ENCODE measurements around the gene AFDN. TPM values are rescaled to one million over a fixed set of nuclear protein-coding genes. Genes with fewer than 3 reads are reported as not detected.

Gene AFDN
- total RNA-seq, 1 experiment from 2014 or later: 86.5 TPM

DNA sequence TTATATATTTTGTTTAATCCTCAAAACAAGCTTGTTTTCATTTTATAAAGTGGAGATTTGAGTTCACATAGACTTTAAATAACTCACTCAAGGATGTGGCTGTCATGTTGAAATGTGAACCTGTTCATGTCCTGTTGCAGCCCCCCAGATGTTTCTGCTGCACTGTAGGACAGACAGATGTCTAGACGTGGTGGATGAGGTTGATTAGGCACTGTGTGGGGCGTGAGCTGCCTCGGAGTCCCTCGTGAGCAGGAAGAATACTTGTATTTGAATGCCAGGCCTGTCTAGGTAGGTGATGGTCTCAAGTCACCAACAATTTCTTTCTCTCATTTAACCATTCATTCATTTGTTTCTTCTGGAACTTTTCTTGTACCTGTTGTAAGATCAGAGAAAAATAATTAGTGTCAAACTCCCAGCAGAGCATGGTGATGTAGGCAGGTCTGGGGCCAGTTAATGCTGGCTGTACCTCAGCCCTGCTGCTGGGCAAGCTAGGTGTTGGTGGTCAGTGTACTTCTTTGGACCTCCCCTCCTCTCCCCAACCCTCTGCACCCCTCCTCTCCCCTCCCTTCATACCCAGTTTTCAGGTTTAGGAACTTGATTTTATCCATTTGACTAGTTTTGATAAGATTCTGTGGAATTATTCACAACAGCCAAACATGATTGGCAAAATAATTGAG, 34.0 kb downstream of the AFDN start:
- no peak for DNase-seq (ENCODE audit: low spot score)

DNA sequence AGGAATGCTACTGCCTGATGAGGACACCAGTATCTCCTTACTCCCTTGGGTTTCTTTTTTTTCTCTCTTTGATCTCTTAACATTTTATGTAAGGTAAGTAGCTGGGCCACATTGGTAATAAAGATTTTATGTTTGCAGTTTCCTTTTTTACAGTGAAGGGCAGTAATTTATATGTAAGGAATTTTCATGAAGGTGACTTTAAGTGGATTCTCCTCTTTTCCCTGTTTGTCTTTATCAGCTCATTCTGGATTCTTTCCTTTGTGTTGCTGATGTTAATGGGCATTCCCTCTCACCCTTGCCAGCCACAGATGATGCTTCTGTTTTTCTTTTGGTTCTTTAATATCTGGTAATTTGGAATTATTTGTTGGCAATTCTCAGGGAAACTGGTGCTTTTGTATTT, 34.7 kb downstream of the AFDN start:
- DNase-seq (ENCODE audit: low spot score): no peak

DNA sequence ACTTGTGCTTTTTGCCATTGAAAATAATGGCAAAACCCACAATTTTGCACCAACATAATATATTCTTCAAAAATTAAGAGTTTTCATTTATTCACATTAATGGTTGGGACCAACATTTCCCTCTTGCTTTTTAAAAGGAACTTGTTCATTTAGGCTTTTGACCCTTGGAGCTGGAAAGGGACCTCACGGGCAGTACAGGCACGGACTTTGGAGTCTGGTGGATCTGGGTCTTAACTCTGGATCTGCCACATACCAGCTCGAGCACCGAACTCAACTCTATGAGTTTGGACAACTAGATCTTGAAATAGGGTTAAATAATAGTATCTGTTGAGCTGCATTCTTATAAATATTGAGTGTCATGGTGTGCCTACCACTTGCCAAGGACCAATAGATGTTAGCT, 37.2 kb downstream of the AFDN start:
- DNase-seq (ENCODE audit: low spot score): no peak

- no peak for DNase-seq (ENCODE audit: low spot score)
These were observed 39.9 kb downstream of the AFDN start for GRCh38 chr6:167866642-167867041.

GRCh38 chr6:167870321-167870720, 43.6 kb downstream of the AFDN start:
- no peak for DNase-seq (ENCODE audit: low spot score)

DNA sequence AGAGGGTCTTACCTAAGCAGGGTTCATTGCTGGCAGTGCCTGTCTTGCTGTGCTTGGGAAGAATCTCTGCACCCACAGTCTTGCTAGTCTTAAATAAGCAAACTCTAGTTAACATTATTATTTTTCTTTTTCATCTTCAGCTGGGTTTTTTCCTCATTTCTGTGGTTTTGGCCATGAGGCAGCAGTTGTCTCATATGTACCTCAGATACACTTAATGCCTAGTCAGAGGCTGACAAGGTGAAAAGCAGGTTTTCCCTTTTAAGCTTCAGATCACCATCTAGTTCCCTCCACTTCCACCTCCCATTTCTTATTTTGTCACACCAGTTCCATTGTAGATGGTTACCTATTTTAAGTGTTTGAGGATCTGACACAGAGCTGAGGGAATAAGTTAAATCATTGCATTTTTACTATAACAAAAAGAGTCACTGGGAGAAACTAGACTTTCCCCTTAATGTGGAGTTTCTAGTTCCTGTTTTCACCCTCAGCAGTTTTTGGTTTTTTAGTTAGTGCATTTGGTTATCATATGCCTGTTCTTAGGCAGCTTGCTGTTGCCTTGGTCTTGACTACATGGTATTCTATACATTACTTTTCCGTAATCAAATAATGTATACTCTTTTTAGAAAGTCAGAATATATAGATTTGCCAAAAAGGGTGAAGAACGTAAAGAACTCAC, 46.0 kb downstream of the AFDN start:
- no peak for DNase-seq (ENCODE audit: low spot score)

DNA sequence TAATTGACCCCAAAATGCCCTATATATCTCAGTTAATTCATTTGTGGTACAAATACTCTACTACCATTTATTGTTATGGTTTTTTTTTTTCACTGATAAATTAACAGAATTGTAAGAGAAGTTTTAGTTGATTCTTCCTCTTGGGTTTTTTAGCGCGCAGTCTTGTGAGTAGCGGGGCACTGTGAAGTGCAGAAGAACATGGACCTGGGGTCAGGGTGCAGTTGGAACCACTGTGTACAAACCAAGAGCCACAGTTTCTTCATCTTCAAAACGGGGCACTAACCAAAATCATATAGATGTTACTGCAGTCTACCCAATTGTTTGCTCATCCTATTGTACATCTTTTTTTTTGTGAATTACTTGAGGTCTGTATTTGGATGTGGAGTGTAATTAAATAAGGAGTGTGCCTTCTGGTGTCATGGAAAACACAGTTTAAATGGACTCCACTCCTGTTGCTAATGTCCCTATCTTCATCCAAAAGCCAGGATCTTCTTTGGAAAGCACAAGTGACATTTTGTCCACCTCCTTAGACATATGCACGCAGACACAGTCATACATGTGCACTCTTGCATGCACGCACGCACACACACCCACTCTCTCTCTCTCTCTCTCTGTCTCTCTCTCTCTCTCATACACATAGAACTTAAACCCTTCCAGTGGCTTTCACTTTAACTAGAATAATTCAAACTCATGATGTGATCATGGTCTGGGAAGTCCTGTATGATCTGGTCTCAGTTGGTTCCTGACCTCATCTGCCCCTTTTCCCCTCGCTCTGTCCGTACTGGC, 51.5 kb downstream of the AFDN start:
- DNase-seq (ENCODE audit: low spot score): no peak

DNA sequence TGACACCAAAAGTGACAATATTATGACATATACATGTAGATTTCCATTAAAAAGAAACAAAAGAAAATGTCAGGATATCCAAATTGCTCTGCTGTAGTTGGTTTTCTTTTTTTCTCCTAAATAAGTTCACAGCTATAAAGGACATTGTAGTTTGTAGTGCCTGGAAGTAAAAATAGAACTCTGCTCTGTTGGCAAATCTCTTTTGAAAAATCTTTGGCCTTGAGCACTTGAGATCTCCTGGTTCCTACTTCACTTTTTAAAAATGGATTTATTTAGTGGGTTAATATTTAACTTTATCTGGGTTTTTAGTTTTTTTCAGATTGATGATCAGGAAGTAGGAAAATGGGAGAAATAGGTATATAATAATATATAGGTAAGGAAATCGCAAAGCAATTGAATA, 52.9 kb downstream of the AFDN start:
- DNase-seq (ENCODE audit: low spot score): no peak

GRCh38 chr6:167881327-167881726, 54.6 kb downstream of the AFDN start:
- DNase-seq (ENCODE audit: low spot score): no peak

DNA sequence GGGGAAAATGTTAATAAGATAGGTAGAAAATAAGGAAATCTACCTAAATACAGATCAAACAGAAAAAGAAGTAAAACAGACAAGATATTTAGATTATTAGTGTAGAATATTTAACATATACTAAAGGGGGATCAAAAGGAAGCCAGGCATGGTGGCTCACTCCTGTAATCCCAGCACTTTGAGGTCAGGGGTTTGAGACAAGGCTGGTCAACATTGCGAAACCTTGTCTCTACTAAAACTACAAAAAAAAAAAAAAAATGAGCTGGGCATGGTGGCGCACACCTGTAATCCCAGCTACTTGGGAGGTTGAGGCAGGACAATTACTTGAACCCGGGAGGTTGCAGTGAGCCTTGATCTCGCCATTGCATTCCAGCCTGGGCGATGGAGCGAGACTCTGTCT, 55.5 kb downstream of the AFDN start:
- DNase-seq (ENCODE audit: low spot score): no peak

GRCh38 chr6:167888098-167888497, 61.4 kb downstream of the AFDN start:
- no peak for DNase-seq (ENCODE audit: low spot score)

GRCh38 chr6:167892835-167893815, 66.4 kb downstream of the AFDN start:
- DNase-seq (ENCODE audit: low spot score): peak; percentile 24

GRCh38 chr6:167894965-167895364, 68.3 kb downstream of the AFDN start:
- no peak for DNase-seq (ENCODE audit: low spot score)

DNA sequence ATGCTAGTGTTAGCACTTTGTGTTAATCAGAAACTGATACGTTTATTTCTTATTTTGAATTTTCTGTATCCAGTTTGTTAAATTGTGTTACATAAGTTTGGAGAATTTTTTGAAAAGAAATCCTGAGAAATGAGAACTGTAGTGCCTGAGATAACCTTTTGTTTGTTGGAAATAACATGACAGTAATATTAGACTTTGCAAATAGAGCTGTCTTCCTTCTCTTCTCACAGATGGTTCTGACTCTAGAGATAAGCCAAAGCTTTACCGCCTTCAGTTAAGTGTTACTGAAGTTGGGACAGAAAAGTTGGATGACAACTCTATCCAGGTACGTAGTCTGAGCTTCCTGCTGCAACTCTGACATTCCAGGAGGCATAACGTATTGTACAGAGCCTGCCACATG, 69.9 kb downstream of the AFDN start:
- DNase-seq (ENCODE audit: low spot score): no peak

GRCh38 chr6:167898673-167899311, 72.1 kb downstream of the AFDN start:
- peak; percentile 51 for DNase-seq (ENCODE audit: low spot score)

DNA sequence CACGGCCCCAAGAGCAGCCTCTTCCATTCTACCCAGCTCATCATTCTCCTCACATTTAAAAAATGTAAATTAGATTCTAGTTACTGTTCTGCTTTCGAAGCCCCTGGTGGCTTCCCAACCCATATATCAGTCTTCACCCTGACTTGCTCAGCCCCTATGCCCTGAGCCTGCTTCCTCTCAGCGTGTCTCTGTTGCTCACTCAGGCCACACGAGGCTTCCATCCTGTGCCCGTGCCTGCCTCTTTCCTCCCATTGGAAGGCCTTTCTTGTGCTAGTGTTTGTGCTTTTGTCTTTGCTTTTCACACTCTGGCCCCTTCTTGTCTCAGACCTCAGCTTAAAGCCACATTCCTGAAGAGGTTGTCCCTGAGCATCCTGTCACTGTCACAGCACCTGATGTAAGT, 78.1 kb downstream of the AFDN start:
- no peak for DNase-seq (ENCODE audit: low spot score)

- DNase-seq (ENCODE audit: low spot score): peak; percentile 19
These were observed 80.2 kb downstream of the AFDN start for GRCh38 chr6:167906899-167907298.

DNA sequence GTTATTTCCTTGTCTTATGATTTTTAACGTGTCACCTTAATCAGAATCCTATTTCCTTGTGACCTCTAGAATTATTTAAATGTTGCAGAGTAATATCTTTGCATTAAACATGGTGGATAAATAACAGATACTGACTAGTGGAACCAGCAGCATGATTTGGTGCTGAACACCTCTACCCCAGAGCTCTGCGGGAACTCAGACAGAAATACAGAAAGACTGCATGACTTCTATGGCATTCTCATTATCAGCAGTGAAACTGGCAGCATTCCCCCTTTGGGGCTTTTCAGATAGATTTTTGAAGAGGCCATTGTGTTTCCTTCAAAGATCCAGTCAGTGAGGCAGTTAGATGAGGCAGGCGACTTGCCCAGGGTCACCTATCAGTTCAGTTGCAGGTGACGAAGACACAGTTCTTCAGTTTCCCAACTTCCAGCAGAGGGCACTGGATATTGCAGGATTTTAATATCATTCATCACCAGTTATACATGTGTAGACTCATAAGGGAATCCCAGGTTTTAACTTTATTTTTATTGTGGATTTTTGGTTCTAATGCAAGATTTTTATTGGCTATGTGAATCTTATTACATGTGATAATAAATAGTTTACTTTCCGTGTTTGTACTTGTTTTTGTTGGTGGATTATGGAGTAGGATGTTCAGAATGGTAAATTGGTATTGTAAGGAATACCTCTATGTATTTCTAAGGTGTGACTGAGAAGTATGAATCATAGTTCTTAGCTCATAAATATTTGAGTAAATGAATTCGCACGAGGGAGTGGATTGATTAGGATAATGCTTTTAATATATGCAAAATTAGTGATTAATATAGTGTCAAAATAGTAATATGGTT, 81.3 kb downstream of the AFDN start:
- DNase-seq (ENCODE audit: low spot score): peak; percentile 70

GRCh38 chr6:167910007-167910406, 83.3 kb downstream of the AFDN start:
- DNase-seq (ENCODE audit: low spot score): no peak

- no peak for DNase-seq (ENCODE audit: low spot score)
These were observed 83.9 kb downstream of the AFDN start for GRCh38 chr6:167910652-167911051.

All from HT-29 (cell line).